Testis (tissue), 3 donors: ENCODE measurements around the gene RDM1. TPM values are rescaled to one million over a fixed set of nuclear protein-coding genes. Genes with fewer than 3 reads are reported as not detected.

ENCODE experiments used
- DNase-seq: peaks from one replicate; pipeline ENCODE4 v3.0.0-alpha.2; 2019
- H3K27ac ChIP-seq, 2 donors: fragments of 200-600 bp; sonication (generic); one replicate each; pipeline ENCODE4 v1.5.1; 2019
- H3K27me3 ChIP-seq: fragments of 200-600 bp; sonication (generic); one replicate; pipeline ENCODE4 v1.5.1; 2019
- H3K36me3 ChIP-seq: fragments of 200-600 bp; sonication (generic); one replicate; pipeline ENCODE4 v1.5.1; 2017; ENCODE audit warnings: low read depth; ENCODE audit errors: missing control alignments
- H3K4me1 ChIP-seq: fragments of 200-600 bp; sonication (generic); one replicate; pipeline ENCODE4 v1.5.1; 2019
- H3K4me3 ChIP-seq, 2 donors: fragments of 200-600 bp; sonication (generic); one replicate each; pipeline ENCODE4 v1.5.1; 2017 to 2019
- H3K9me3 ChIP-seq: fragments of 200-600 bp; sonication (generic); one replicate; pipeline ENCODE4 v1.5.1; 2017
- CTCF ChIP-seq, 3 experiments: fragments of 450-650 bp in 2 of 3; fragments of 200-600 bp in 1 of 3; sonication (generic) in 1 of 3; IDR thresholded peaks; one replicate each; pipeline ENCODE4 v1.5.1; 2016 to 2019; ENCODE audit warnings: antibody characterized with exemption in 3 of 3, mild to moderate bottlenecking in 2 of 3, moderate library complexity in 1 of 3
- POLR2A ChIP-seq: fragments of 450-650 bp; IDR thresholded peaks from one replicate; pipeline ENCODE4 v1.6.1; 2017; ENCODE audit warnings: antibody characterized with exemption, mild to moderate bottlenecking, moderate library complexity
- WGBS, 2 donors: methylation state at CpG; one replicate each; pipeline ENCODE4 v1.1.5; 2018; 5-methylcytosine and 5-hydroxymethylcytosine counted together
- intact Hi-C: fragments of 100-400 bp; cut with DNase I; formaldehyde crosslinking; loops from one replicate; pipeline ENCODE4 v1.15.1; 2023; ENCODE audit warnings: low total_unique reads
- polyA plus RNA-seq: library from polyadenylated mRNA; stranded (reverse); fragments of 350-450 nt; fragmentation: Illumina TruSeq; extraction: RNeasy Lipid Tissue Mini Kit (QIAGEN cat#74804); gene quantifications from one replicate; pipeline ENCODE4 v1.2.3, GENCODE V29; 2014; ENCODE audit warnings: low read depth, low replicate concordance; ENCODE audit not compliant: insufficient read depth
- small RNA-seq, 2 donors: library from RNA; depleted of rRNA; stranded (forward); fragments of <200 nt; gene quantifications; one replicate each; pipeline ENCODE3, GENCODE V24; 2016
- total RNA-seq, 2 donors: library from RNA; depleted of rRNA; stranded (reverse); fragments of >200 nt; gene quantifications; one replicate each; pipeline ENCODE4 v1.2.3, GENCODE V29; 2016

The RDM1 gene
- total and polyA plus RNA-seq, 3 donors from 2014 or later: 9.6 to 19.3 (median 18.6) TPM

- Histone ChIP-seq H3K27me3 (no peaks in the 10 kb centered on the region), H3K4me3 (no peak within 1 kb of the TSS), H3K36me3 (no peaks in the 10 kb centered on the region), H3K4me1 (no peaks in the 10 kb centered on the region), H3K9me3 (no peaks in the 10 kb centered on the region), H3K27ac (no peak within 1 kb of the TSS)
- WGBS, 2 donors: 94 to 98% methylated on average over 3 of the region's 3 CpGs
- TF ChIP-seq CTCF (IDR thresholded peaks at IDR 0.05) (no peak), POLR2A (no peak)
- intact Hi-C loops: no loop called here
- DNase-seq: no peak
Measured at GRCh38 chr17:35868737-35869136, 61.8 kb downstream of the RDM1 start, which contains the start of gene HEATR9. Gene HEATR9 (minus strand): TSS chr17:35868891. CDS start chr17:35868742, 149 bp downstream.

Small RNA genes within 50 kb of the gene (small RNA-seq; reads per million reads assigned to genes)
- gene RF00100: 814 to 1,052 reads per million in 2 donors

Other genes starting within 250 kb of the RDM1 start
- gene RASL10B, start 199.1 kb downstream of the RDM1 start, total RNA-seq: 1 to 10 TPM; 2.5 to 4.8 TPM
- gene RASL10B, start 199.1 kb downstream of the RDM1 start, polyA plus RNA-seq: 3.8 TPM
- under 1 TPM; 0.31 to 0.71 TPM for gene GAS2L2, start 177.5 kb downstream of the RDM1 start, total RNA-seq
- 0.62 TPM for gene GAS2L2, start 177.5 kb downstream of the RDM1 start, polyA plus RNA-seq
- 100 to 1,000 TPM in 1 of 2 donors, 10 to 100 TPM in 1; 48.8 to 102 TPM for gene C17orf50, start 169.9 kb downstream of the RDM1 start, total RNA-seq
- 154 TPM for gene C17orf50, start 169.9 kb downstream of the RDM1 start, polyA plus RNA-seq
- 100 to 1,000 TPM; 179 to 237 TPM for gene MMP28, start 135.1 kb downstream of the RDM1 start, total RNA-seq
- 78.3 TPM for gene MMP28, start 135.1 kb downstream of the RDM1 start, polyA plus RNA-seq
- gene TAF15, start 121.3 kb downstream of the RDM1 start, total RNA-seq: 100 to 1,000 TPM; 133 to 160 TPM
- 185 TPM for gene TAF15, start 121.3 kb downstream of the RDM1 start, polyA plus RNA-seq
- 1 to 10 TPM; 6.1 to 7.8 TPM for gene HEATR9, start 61.9 kb downstream of the RDM1 start, total RNA-seq
- gene HEATR9, start 61.9 kb downstream of the RDM1 start, polyA plus RNA-seq: 28.3 TPM
- gene CCL5, start 50.4 kb downstream of the RDM1 start, total RNA-seq: under 1 TPM in 1 of 2 donors, not detected in 1; 0.87 TPM
- 16.2 TPM for gene CCL5, start 50.4 kb downstream of the RDM1 start, polyA plus RNA-seq
- 10 to 100 TPM; 22.9 to 38.7 TPM for gene LYZL6, start 12.9 kb upstream of the RDM1 start, total RNA-seq
- gene LYZL6, start 12.9 kb upstream of the RDM1 start, polyA plus RNA-seq: 82.6 TPM
- under 1 TPM in 1 of 2 donors, not detected in 1; 0.24 TPM for gene CCL16, start 50.7 kb upstream of the RDM1 start, total RNA-seq
- gene CCL16, start 50.7 kb upstream of the RDM1 start, polyA plus RNA-seq: not detected
- gene CCL14, start 56.0 kb upstream of the RDM1 start, total RNA-seq: 10 to 100 TPM; 11.4 to 12.3 TPM
- 57.5 TPM for gene CCL14, start 56.0 kb upstream of the RDM1 start, polyA plus RNA-seq
- under 1 TPM in 1 of 2 donors, not detected in 1; 0.87 TPM for gene CCL15, start 70.8 kb upstream of the RDM1 start, total RNA-seq
- not detected for gene CCL15, start 70.8 kb upstream of the RDM1 start, polyA plus RNA-seq
- gene CCL23, start 87.2 kb upstream of the RDM1 start, total RNA-seq: 1 to 10 TPM in 1 of 2 donors, not detected in 1; 1.2 TPM
- gene CCL23, start 87.2 kb upstream of the RDM1 start, polyA plus RNA-seq: 1.3 TPM
- gene CCL18, start 133.5 kb upstream of the RDM1 start, total RNA-seq: 1 to 10 TPM in 1 of 2 donors, under 1 TPM in 1; 0.99 to 3.0 TPM
- 6.8 TPM for gene CCL18, start 133.5 kb upstream of the RDM1 start, polyA plus RNA-seq
- gene CCL3, start 159.4 kb upstream of the RDM1 start, total RNA-seq: under 1 TPM in 1 of 2 donors, not detected in 1; 0.56 TPM
- gene CCL3, start 159.4 kb upstream of the RDM1 start, polyA plus RNA-seq: 6.2 TPM
- gene CCL4, start 173.1 kb upstream of the RDM1 start, total RNA-seq: 1 to 10 TPM in 1 of 2 donors, under 1 TPM in 1; 0.39 to 1.7 TPM
- 9.9 TPM for gene CCL4, start 173.1 kb upstream of the RDM1 start, polyA plus RNA-seq
- 10 to 100 TPM; 10.8 to 23.0 TPM for gene TBC1D3B, start 245.9 kb upstream of the RDM1 start, total RNA-seq
- 21.0 TPM for gene TBC1D3B, start 245.9 kb upstream of the RDM1 start, polyA plus RNA-seq